B cell (primary cell): ENCODE data around the gene VSTM2B. TPM values are rescaled to one million over a fixed set of nuclear protein-coding genes. Genes with fewer than 3 reads are reported as not detected.

Experiments
- ATAC-seq: fragments of 200-7000 bp; cut with Tn5 transposase; one replicate; pipeline ENCODE4 v1.10.0; 2021; ENCODE audit warnings: low read depth, mild to moderate bottlenecking, moderate number of reproducible peaks, moderate library complexity
- CTCF ChIA-PET: fragments of 350-600 bp; sonication (Branson Sonifier 250); formaldehyde crosslinking; loops from one replicate; lab custom pipeline; 2021; ENCODE audit warnings: antibody characterized with exemption, inconsistent platforms; lab: Charles Lee
- POLR2A ChIA-PET: fragments of 350-600 bp; sonication (Branson Sonifier 250); formaldehyde crosslinking; loops from one replicate; lab custom pipeline; 2021; ENCODE audit warnings: antibody characterized with exemption; lab: Charles Lee
- DNase-seq: peaks from one replicate; pipeline ENCODE4 v3.0.0; 2013
- H2AFZ ChIP-seq: 2 replicates; pipeline ENCODE4 v1.6.1; 2012; ENCODE audit warnings: mild to moderate bottlenecking, low read depth, low read length; ENCODE audit not compliant: insufficient read depth, poor library complexity, severe bottlenecking
- H3K27ac ChIP-seq, 2 donors: 1 replicate in 1 of 2; 2 replicates in 1 of 2; pipeline ENCODE4 v1.5.1; 2012 to 2013; ENCODE audit warnings: low read length in 2 of 2, mild to moderate bottlenecking in 2 of 2, moderate library complexity in 1 of 2
- H3K27me3 ChIP-seq, 4 experiments: fragments of 200-600 bp in 1 of 4; sonication (generic) in 1 of 4; replicated peaks in 1 of 4; 1 replicate in 2 of 4; 2 replicates in 2 of 4; pipeline versions ENCODE4 v1.6.1 to v1.7.0; 2013 to 2016; ENCODE audit warnings: low read length in 3 of 4, mild to moderate bottlenecking in 2 of 4, mixed read lengths in 1 of 4, moderate library complexity in 1 of 4; ENCODE audit not compliant: insufficient read depth in 4 of 4, control insufficient read depth in 3 of 4; ENCODE audit errors: control extremely low read depth in 1 of 4
- H3K36me3 ChIP-seq, 2 experiments: replicated peaks in 1 of 2; 1 replicate in 1 of 2; 2 replicates in 1 of 2; pipeline versions ENCODE4 v1.6.1 to v1.7.1; 2013; ENCODE audit warnings: low read length in 1 of 2; ENCODE audit not compliant: insufficient read depth in 2 of 2, control insufficient read depth in 1 of 2; ENCODE audit errors: control extremely low read depth in 1 of 2, extremely low read depth in 1 of 2
- H3K4me1 ChIP-seq, 2 donors: fragments of 200-600 bp in 1 of 2; sonication (generic) in 1 of 2; 1 replicate in 1 of 2; 2 replicates in 1 of 2; pipeline versions ENCODE4 v1.5.1 to v1.6.1; 2013 to 2017; ENCODE audit warnings: low read length in 2 of 2; ENCODE audit not compliant: control insufficient read depth in 2 of 2, insufficient read depth in 2 of 2
- H3K4me2 ChIP-seq: replicated peaks from 2 replicates; pipeline ENCODE3; 2012; ENCODE audit warnings: mild to moderate bottlenecking, low read depth, low read length; ENCODE audit not compliant: poor library complexity, severe bottlenecking
- H3K4me3 ChIP-seq, 5 experiments: fragments of 200-600 bp in 1 of 5; sonication (generic) in 1 of 5; 1 replicate in 3 of 5; 2 replicates in 2 of 5; pipeline versions ENCODE4 v1.5.1 to v1.7.0; 2011 to 2016; ENCODE audit warnings: low read length in 4 of 5, mild to moderate bottlenecking in 4 of 5, low read depth in 2 of 5, control low read depth in 1 of 5, moderate library complexity in 1 of 5; ENCODE audit not compliant: insufficient read depth in 1 of 5; ENCODE audit errors: control extremely low read depth in 1 of 5, extremely low read depth in 1 of 5
- H3K79me2 ChIP-seq: fragments of 200-600 bp; sonication (generic); one replicate; pipeline ENCODE4 v1.6.0; 2016; ENCODE audit warnings: low read length; ENCODE audit not compliant: control insufficient read depth, insufficient read depth
- H3K9ac ChIP-seq: fragments of 200-600 bp; sonication (generic); 2 replicates; pipeline ENCODE4 v1.6.1; 2017; ENCODE audit warnings: mild to moderate bottlenecking, low read length, moderate library complexity
- H3K9me3 ChIP-seq, 3 donors: one replicate each; pipeline versions ENCODE4 v1.6.1 to v1.7.1; 2013; ENCODE audit warnings: low read length in 2 of 3; ENCODE audit not compliant: control insufficient read depth in 2 of 3, insufficient read depth in 1 of 3; ENCODE audit errors: control extremely low read depth in 1 of 3
- H4K20me1 ChIP-seq: 2 replicates; pipeline ENCODE4 v1.6.0; 2012; ENCODE audit warnings: mild to moderate bottlenecking, low read length; ENCODE audit not compliant: insufficient read depth, control insufficient read depth, poor library complexity, severe bottlenecking
- H3K27ac Mint-ChIP-seq: one replicate; pipeline ENCODE4 v1.8.0; 2021; ENCODE audit warnings: mixed read lengths
- H3K27me3 Mint-ChIP-seq: one replicate; pipeline ENCODE4 v1.8.0; 2021; ENCODE audit warnings: mixed read lengths
- H3K4me1 Mint-ChIP-seq: one replicate; pipeline ENCODE4 v1.8.0; 2021; ENCODE audit warnings: mixed read lengths
- H3K4me3 Mint-ChIP-seq: one replicate; pipeline ENCODE4 v1.8.0; 2021; ENCODE audit warnings: mixed read lengths
- H3K9me3 Mint-ChIP-seq: one replicate; pipeline ENCODE4 v1.8.0; 2022; ENCODE audit warnings: mixed read lengths; ENCODE audit not compliant: insufficient read depth
- EZH2 ChIP-seq: IDR thresholded peaks from 2 replicates; pipeline ENCODE4 v1.6.1; 2012; ENCODE audit warnings: borderline replicate concordance, low read depth, mild to moderate bottlenecking, moderate library complexity, low read length; ENCODE audit not compliant: insufficient read depth, poor library complexity, severe bottlenecking
- WGBS: methylation state at CpG from one replicate; pipeline ENCODE4 v1.1.5; 2013; ENCODE audit warnings: missing lambda C conversion rate; ENCODE audit not compliant: insufficient coverage; 5-methylcytosine and 5-hydroxymethylcytosine counted together
- intact Hi-C: fragments of 100-400 bp; cut with micrococcal nuclease; formaldehyde crosslinking; loops from one replicate; pipeline ENCODE4 v1.10.0; 2022
- polyA plus RNA-seq: library from polyadenylated mRNA; depleted of rRNA; stranded (reverse); fragments of >200 nt; gene quantifications from 2 replicates; pipeline ENCODE4 v1.2.3, GENCODE V29; 2012
- total RNA-seq, 2 donors: library from RNA; stranded (reverse); fragments of 120-200 nt in 1 of 2; gene quantifications; 1 replicate in 1 of 2; 2 replicates in 1 of 2; pipeline versions ENCODE4 v1.2.3 to v1.2.4, GENCODE V29; 2013 to 2022
- TF ChIP-seq, protein P1 (sequence below): fragments of 200-600 bp; IDR thresholded peaks from one replicate; pipeline ENCODE4 v1.8.0; 2022; ENCODE audit warnings: antibody characterized with exemption, mild to moderate bottlenecking

The VSTM2B gene
- total and polyA plus RNA-seq, 2 donors (not counting 1 experiment from before 2014, with no cell fraction given) = not detected

DNA sequence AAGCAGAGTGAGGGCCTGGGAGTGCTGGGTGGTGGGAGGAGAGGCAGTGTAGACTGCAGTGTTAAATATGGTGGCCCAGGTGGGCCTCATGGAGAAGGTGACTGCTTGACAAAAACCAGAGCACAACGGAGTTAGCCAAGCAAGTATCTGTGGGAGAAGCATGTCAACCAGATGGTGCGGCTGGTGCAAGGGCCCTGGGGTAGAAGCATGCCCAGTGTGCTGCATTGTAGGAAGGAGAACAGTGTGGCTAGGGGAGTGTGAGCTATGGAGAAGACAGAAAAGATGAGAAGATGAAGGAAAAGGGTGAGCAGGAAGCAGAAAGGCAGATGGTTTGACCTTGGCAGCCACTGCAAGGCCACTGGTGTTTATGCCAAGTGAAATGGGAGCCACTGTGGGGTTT lies 2.2 kb upstream of the VSTM2B start:
- no peak overlapping the region for H3K4me3 ChIP-seq
- CTCF ChIA-PET = no interaction called here
- no peak overlapping the region for H3K4me3 Mint-ChIP-seq
- 88% methylated on average over 2 of the region's 2 CpGs for WGBS
- ATAC-seq = no peak
- no peaks in the 10 kb centered on the region for H4K20me1 ChIP-seq
- intact Hi-C loops = no loop called here
- H3K4me1 ChIP-seq = peaks cover 12 to 16% of the 10 kb centered on the region in 2 donors
- H3K4me2 ChIP-seq = no peak overlapping the region
- no peak overlapping the region for H3K27ac ChIP-seq
- peaks cover 0 to 36% (median 12%) of the 10 kb centered on the region in 4 experiments for H3K27me3 ChIP-seq
- H3K27me3 Mint-ChIP-seq = peaks cover 41% of the 10 kb centered on the region
- TF ChIP-seq, protein P1, sequence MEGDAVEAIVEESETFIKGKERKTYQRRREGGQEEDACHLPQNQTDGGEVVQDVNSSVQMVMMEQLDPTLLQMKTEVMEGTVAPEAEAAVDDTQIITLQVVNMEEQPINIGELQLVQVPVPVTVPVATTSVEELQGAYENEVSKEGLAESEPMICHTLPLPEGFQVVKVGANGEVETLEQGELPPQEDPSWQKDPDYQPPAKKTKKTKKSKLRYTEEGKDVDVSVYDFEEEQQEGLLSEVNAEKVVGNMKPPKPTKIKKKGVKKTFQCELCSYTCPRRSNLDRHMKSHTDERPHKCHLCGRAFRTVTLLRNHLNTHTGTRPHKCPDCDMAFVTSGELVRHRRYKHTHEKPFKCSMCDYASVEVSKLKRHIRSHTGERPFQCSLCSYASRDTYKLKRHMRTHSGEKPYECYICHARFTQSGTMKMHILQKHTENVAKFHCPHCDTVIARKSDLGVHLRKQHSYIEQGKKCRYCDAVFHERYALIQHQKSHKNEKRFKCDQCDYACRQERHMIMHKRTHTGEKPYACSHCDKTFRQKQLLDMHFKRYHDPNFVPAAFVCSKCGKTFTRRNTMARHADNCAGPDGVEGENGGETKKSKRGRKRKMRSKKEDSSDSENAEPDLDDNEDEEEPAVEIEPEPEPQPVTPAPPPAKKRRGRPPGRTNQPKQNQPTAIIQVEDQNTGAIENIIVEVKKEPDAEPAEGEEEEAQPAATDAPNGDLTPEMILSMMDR = no peak
- TF ChIP-seq EZH2 = no peak
- no peak overlapping the region for H3K9ac ChIP-seq
- no peak for DNase-seq
- H3K27ac Mint-ChIP-seq = no peak overlapping the region
- H3K36me3 ChIP-seq = no peaks in the 10 kb centered on the region
- peaks cover 0 to 9% (median 0%) of the 10 kb centered on the region in 3 donors for H3K9me3 ChIP-seq
- peaks cover 4% of the 10 kb centered on the region for H3K9me3 Mint-ChIP-seq
- no peak overlapping the region for H2AFZ ChIP-seq
- H3K79me2 ChIP-seq = no peaks in the 10 kb centered on the region
- H3K4me1 Mint-ChIP-seq = peaks cover 12% of the 10 kb centered on the region
- POLR2A ChIA-PET = no interaction called here

DNA sequence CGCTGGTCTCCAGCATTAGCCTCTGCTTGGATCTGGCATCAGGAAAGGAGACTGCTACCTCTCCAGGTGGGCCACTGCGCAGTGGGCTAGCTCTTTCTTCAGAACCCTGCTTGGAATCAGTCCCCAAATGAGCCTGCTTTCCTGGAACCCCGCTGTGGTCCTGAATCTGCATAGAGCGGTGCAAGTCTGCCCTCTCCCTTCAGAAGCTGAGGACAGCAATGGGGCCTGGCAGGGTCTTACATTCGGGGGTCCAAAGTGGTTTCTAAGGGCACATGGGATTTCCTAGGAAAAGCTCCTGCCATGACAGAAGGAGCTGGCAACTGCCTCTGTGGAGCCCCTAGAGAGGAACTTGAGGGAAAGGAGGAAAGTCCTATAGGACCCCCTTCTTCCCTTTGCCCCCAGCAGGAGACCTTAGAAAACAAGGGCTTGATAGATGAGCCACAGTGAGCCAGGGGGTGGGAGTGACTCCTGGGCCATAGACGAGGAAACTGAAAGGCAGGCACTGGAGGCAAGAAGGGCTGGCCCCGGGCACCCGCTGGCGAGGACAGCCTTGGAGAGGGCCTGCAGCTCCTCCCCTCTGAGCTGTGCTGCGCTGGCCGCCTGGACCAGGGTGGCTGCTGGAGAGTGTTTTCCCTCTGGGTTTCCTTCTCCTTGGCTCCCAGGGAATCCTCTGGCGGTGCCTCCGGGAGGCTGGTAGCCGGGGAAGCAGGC lies 1.4 kb upstream of the VSTM2B start:
- Histone ChIP-seq H3K4me2 (no peak overlapping the region), H3K27ac (no peak overlapping the region), H4K20me1 (no peaks in the 10 kb centered on the region), H3K27me3 (peaks cover 0 to 44% (median 14%) of the 10 kb centered on the region in 4 experiments), H3K36me3 (no peaks in the 10 kb centered on the region), H2AFZ (no peak overlapping the region), H3K4me1 (peaks cover 18 to 24% of the 10 kb centered on the region in 2 donors), H3K4me3 (no peak overlapping the region), H3K9me3 (peaks cover 0 to 16% (median 0%) of the 10 kb centered on the region in 3 donors), H3K79me2 (no peaks in the 10 kb centered on the region), H3K9ac (no peak overlapping the region)
- POLR2A ChIA-PET = no interaction called here
- intact Hi-C loops = no loop called here
- 10% methylated on average over 12 of the region's 14 CpGs for WGBS
- CTCF ChIA-PET = no interaction called here
- Mint-ChIP-seq H3K27me3 (peaks cover 46% of the 10 kb centered on the region), H3K4me1 (peaks cover 16% of the 10 kb centered on the region), H3K9me3 (peaks cover 4% of the 10 kb centered on the region), H3K4me3 (no peak overlapping the region), H3K27ac (no peak overlapping the region)
- ATAC-seq = no peak
- TF ChIP-seq, protein P1 = no peak
- no peak for TF ChIP-seq EZH2
- DNase-seq = no peak
